K562 (cell line): ENCODE results near the gene SLC16A2. TPM values are rescaled to one million over a fixed set of nuclear protein-coding genes. Genes with fewer than 3 reads are reported as not detected.

Experiments
- ATAC-seq: fragments of 200-7000 bp; cut with Tn5 transposase; 3 replicates; pipeline ENCODE4 v1.9.1; 2020; ENCODE audit warnings: moderate library complexity
- BruUV-seq: library from RNA; stranded (reverse); fragments of 400-500 nt; replicated peaks from 2 replicates; lab custom pipeline; 2021; lab: Mats Ljungman, UMichigan
- CTCF ChIA-PET: fragments of 300-600 bp; formaldehyde crosslinking; extraction: SDS; loops from one replicate; lab custom pipeline; 2021; ENCODE audit warnings: low intra/inter-chr PET ratio; lab: Yijun Ruan, JAX
- POLR2A ChIA-PET: fragments of 300-600, 350-650 bp; sonication (Branson Sonifier 250); formaldehyde crosslinking; extraction: SDS; loops from one replicate; lab custom pipeline; 2021; ENCODE audit warnings: antibody characterized with exemption, inconsistent platforms; lab: Yijun Ruan, JAX
- DNase-seq, 4 experiments: peaks; one replicate each; pipeline versions ENCODE4 v3.0.0 to v3.0.0-alpha.2; 2011 to 2018; ENCODE audit warnings: low spot score in 3 of 4, mixed read lengths in 3 of 4; ENCODE audit errors: extremely low read depth in 1 of 4
- FAIRE-seq: peaks from 2 replicates; lab custom pipeline; 2011; peaks lifted over from hg19 to GRCh38; lab: Jason Lieb, UNC
- H2AFZ ChIP-seq: 2 replicates; pipeline ENCODE4 v1.6.0; 2011; ENCODE audit warnings: low read depth, low read length, control low read depth, inconsistent platforms
- H3K27ac ChIP-seq: fragments of 200-600 bp; 3 replicates; pipeline ENCODE4 v1.8.0; 2011; ENCODE audit warnings: low read depth, mild to moderate bottlenecking, control low read depth, inconsistent platforms, low read length, moderate library complexity, mixed read lengths; ENCODE audit errors: extremely low read depth
- H3K27me3 ChIP-seq, 2 experiments: fragments of 300-600 bp in 1 of 2; 2 replicates in 1 of 2; 3 replicates in 1 of 2; pipeline versions ENCODE4 v1.6.0 to v1.8.0; 2011; ENCODE audit warnings: inconsistent platforms in 2 of 2, low read length in 2 of 2, mild to moderate bottlenecking in 1 of 2, mixed read lengths in 1 of 2, moderate library complexity in 1 of 2; ENCODE audit not compliant: control insufficient read depth in 2 of 2, insufficient read depth in 2 of 2
- H3K36me3 ChIP-seq: fragments of 300-600 bp; 3 replicates; pipeline ENCODE4 v1.8.0; 2011; ENCODE audit warnings: mild to moderate bottlenecking, low read length, inconsistent platforms; ENCODE audit not compliant: control insufficient read depth, insufficient read depth
- H3K4me1 ChIP-seq, 2 experiments: fragments of 200-600 bp in 1 of 2; replicated peaks in 1 of 2; 2 replicates in 1 of 2; 3 replicates in 1 of 2; pipeline versions ENCODE4 v1.5.1 to v1.8.0; 2011; ENCODE audit warnings: inconsistent platforms in 2 of 2, low read length in 2 of 2, mild to moderate bottlenecking in 1 of 2, mixed read lengths in 1 of 2, moderate library complexity in 1 of 2; ENCODE audit not compliant: control insufficient read depth in 2 of 2, insufficient read depth in 2 of 2
- H3K4me2 ChIP-seq: 2 replicates; pipeline ENCODE4 v1.6.1; 2011; ENCODE audit warnings: low read length, control low read depth, inconsistent platforms, mixed read lengths; ENCODE audit not compliant: insufficient read depth
- H3K4me3 ChIP-seq: fragments of 200-600 bp; sonication (generic), shearing (Covaris generic); 2 replicates; pipeline ENCODE4 v1.5.1; 2016; ENCODE audit warnings: control low read depth, inconsistent platforms
- H3K79me2 ChIP-seq: fragments of 200-600 bp; 3 replicates; pipeline ENCODE4 v1.8.0; 2011; ENCODE audit warnings: low read length, inconsistent platforms; ENCODE audit not compliant: control insufficient read depth, insufficient read depth
- H3K9ac ChIP-seq, 2 experiments: 2 replicates each; pipeline versions ENCODE4 v1.6.0 to v1.6.1; 2011; ENCODE audit warnings: low read depth in 2 of 2, low read length in 2 of 2, control low read depth in 1 of 2, inconsistent platforms in 1 of 2, mild to moderate bottlenecking in 1 of 2, mixed read lengths in 1 of 2; ENCODE audit not compliant: insufficient read depth in 1 of 2
- H3K9me1 ChIP-seq: one replicate; pipeline ENCODE4 v1.6.0; 2011; ENCODE audit warnings: inconsistent platforms, mild to moderate bottlenecking, low read length, moderate library complexity; ENCODE audit not compliant: control insufficient read depth, insufficient read depth
- H3K9me3 ChIP-seq: replicated peaks from 2 replicates; pipeline ENCODE4 v1.5.1; 2011; ENCODE audit warnings: low read depth, low read length, inconsistent platforms; ENCODE audit not compliant: control insufficient read depth, insufficient read depth
- H4K20me1 ChIP-seq: replicated peaks from 2 replicates; pipeline ENCODE4 v1.6.1; 2011; ENCODE audit warnings: low read length, inconsistent platforms, mixed read lengths; ENCODE audit not compliant: control insufficient read depth, insufficient read depth
- CCNT2 ChIP-seq: IDR thresholded peaks from 2 replicates; pipeline ENCODE4 v1.6.1; 2011; ENCODE audit warnings: borderline replicate concordance, low read depth, mild to moderate bottlenecking, moderate library complexity, mixed read lengths, low read length; ENCODE audit not compliant: insufficient read length; ENCODE audit errors: extremely low read depth
- CTCF ChIP-seq, 3 experiments: IDR thresholded peaks in 2 of 3; conservative IDR thresholded peaks in 1 of 3; 2 replicates each; pipeline ENCODE4 v1.5.1; 2011 to 2012; ENCODE audit warnings: low read length in 3 of 3, mild to moderate bottlenecking in 3 of 3, control low read depth in 2 of 3, improper control_type of control experiment in 1 of 3, inconsistent platforms in 1 of 3, low read depth in 1 of 3, mixed read lengths in 1 of 3, moderate library complexity in 1 of 3; ENCODE audit not compliant: insufficient read depth in 2 of 3
- HDAC1 ChIP-seq, 2 experiments: fragments of 450-650 bp; IDR thresholded peaks; 2 replicates each; pipeline ENCODE4 v1.6.1; 2016 to 2017; ENCODE audit warnings: inconsistent platforms in 1 of 2, mild to moderate bottlenecking in 1 of 2, moderate library complexity in 1 of 2
- HDAC2 ChIP-seq: fragments of 450-650 bp; IDR thresholded peaks from 2 replicates; pipeline ENCODE4 v1.6.1; 2016; ENCODE audit warnings: mild to moderate bottlenecking
- MAFF ChIP-seq: IDR thresholded peaks from 2 replicates; pipeline ENCODE4 v1.6.1; 2012; ENCODE audit warnings: low read length, improper control_type of control experiment
- RFX1 ChIP-seq: fragments of 450-650 bp; IDR thresholded peaks from 2 replicates; pipeline ENCODE4 v1.6.1; 2016; ENCODE audit warnings: mild to moderate bottlenecking, moderate library complexity
- ZBTB7A ChIP-seq: IDR thresholded peaks from 2 replicates; pipeline ENCODE4 v1.6.1; 2011; ENCODE audit warnings: low read depth, mild to moderate bottlenecking, low read length, moderate library complexity, borderline replicate concordance; ENCODE audit not compliant: control insufficient read depth
- ZNF589 ChIP-seq: fragments of 200-800 bp; sonication (Bioruptor generic); IDR thresholded peaks from 2 replicates; pipeline ENCODE4 v1.6.1; 2016; ENCODE audit warnings: low read depth, missing genetic modification characterization, missing compliant biosample characterization
- WGBS: fragments of 100-300 bp; shearing (Covaris generic); methylation state at CpG from one replicate; pipeline ENCODE4 v1.1.6; 2016; ENCODE audit warnings: low coverage, mixed read lengths; ENCODE audit not compliant: insufficient coverage; ENCODE audit errors: missing lambda C conversion rate; 5-methylcytosine and 5-hydroxymethylcytosine counted together
- in situ Hi-C: fragments of 300-500 bp; cut with MboI; formaldehyde crosslinking; loops from 4 replicates; pipeline ENCODE4 v1.15.0; 2018; ENCODE audit warnings: inconsistent platforms, mixed read lengths
- intact Hi-C: fragments of 100-400 bp; cut with micrococcal nuclease; formaldehyde crosslinking; loops from 2 replicates; pipeline ENCODE4 v1.14.2; 2022
- polyA plus RNA-seq, 8 experiments: library from polyadenylated mRNA; depleted of rRNA in 4 of 8; stranded (reverse) in 5 of 8; unstranded in 3 of 8; fragments of >200 nt; fragmentation: Nextera tagmentation in 2 of 8; fragmentation: Illumina TruSeq in 1 of 8; extraction: Ambion mirVana in 2 of 8; extraction: Trizol in 1 of 8; gene quantifications; 2 replicates each; pipeline versions ENCODE4 v1.2.1 to v1.2.3, GENCODE V29; 2011 to 2014; ENCODE audit warnings: inconsistent platforms in 1 of 8, missing spikeins in 1 of 8
- total RNA-seq, 7 experiments: library from RNA; depleted of rRNA in 6 of 7; stranded (reverse); fragments of >200 nt in 6 of 7; fragmentation: Illumina TruSeq in 2 of 7; extraction: Trizol in 2 of 7; gene quantifications; 2 replicates each; pipeline versions ENCODE4 v1.2.1 to v1.2.3, GENCODE V29; 2011 to 2021; ENCODE audit warnings: low replicate concordance in 1 of 7

SLC16A2 gene
- total and polyA plus RNA-seq, 9 of the 15 experiments (the other 6 are each of a cell fraction or from before 2014, with no cell fraction given) = 0.07 TPM; not detected in 8

- no peak for TF ChIP-seq MAFF
Measured at GRCh38 chrX:74490247-74490646, 69.0 kb downstream of the SLC16A2 start (continued).

- FAIRE-seq (no peak), DNase-seq (peak in 1 of 4 experiments; percentile 1), ATAC-seq (peak; percentile 69; the same call in 2 of the 3 replicates)
- no peaks in the 10 kb centered on the region for H3K9me1 ChIP-seq
- no peaks in the 10 kb centered on the region for H3K4me1 ChIP-seq
- no peaks in the 10 kb centered on the region for H3K36me3 ChIP-seq
- TF ChIP-seq RFX1 (peak; percentile 50), HDAC1 (IDR thresholded peaks at IDR 0.05) (no peak), ZBTB7A (0 out of 2 replicates have a peak, but pooled peaks have one; percentile 22), CTCF (IDR thresholded peaks at IDR 0.05 in 2 of 3, conservative IDR thresholded peaks at IDR 0.05 in 1 of 3; ENCODE audit: insufficient read depth in 2 of 3, low read depth in 1 of 3, low read length in 3 of 3) (peak; percentile 24 to 39 (median 31); a peak in 3 of 6 replicates), HDAC2 (no peak), CCNT2 (no peak), ZNF589 (CRISPR knock-in tag) (no peak)
- H3K79me2 ChIP-seq = no peaks in the 10 kb centered on the region
- ChIA-PET POLR2A (interaction anchor here (0.6 kb wide), 1 partner anchor 168 kb away, joined by 3 read pairs; no protein-coding TSS in a partner anchor), CTCF (no interaction called here)
- H3K27me3 ChIP-seq = no peaks in the 10 kb centered on the region
- no TSS peak for BruUV-seq
- 0% methylated on average over 3 of the region's 3 CpGs for WGBS
- H3K9ac ChIP-seq = no peak overlapping the region
- no peak overlapping the region for H2AFZ ChIP-seq
- no peak overlapping the region for H3K27ac ChIP-seq
- no peaks in the 10 kb centered on the region for H3K9me3 ChIP-seq
- H3K4me2 ChIP-seq = no peak overlapping the region
- no peak overlapping the region for H3K4me3 ChIP-seq
- intact Hi-C loops = no loop called here
- in situ Hi-C loops = no loop called here
- H4K20me1 ChIP-seq = no peaks in the 10 kb centered on the region
Measured at GRCh38 chrX:74492720-74493201, 71.5 kb downstream of the SLC16A2 start.
